Amniotic stem cell (primary cell): ENCODE results near the gene GADD45G.

Experiments
- DNase-seq: peaks from one replicate; lab custom pipeline; 2025; lab: John Stamatoyannopoulos, UW

Gene GADD45G

GRCh38 chr9:89609426-89610006, 4.7 kb downstream of the GADD45G start:
- no peak for DNase-seq

- no peak for DNase-seq
These were observed 5.6 kb downstream of the GADD45G start for GRCh38 chr9:89610391-89610925.

GRCh38 chr9:89611425-89611824, 6.6 kb downstream of the GADD45G start:
- no peak for DNase-seq

GRCh38 chr9:89612566-89613278, 7.9 kb downstream of the GADD45G start:
- no peak for DNase-seq

- DNase-seq: no peak
These were observed 9.4 kb downstream of the GADD45G start for GRCh38 chr9:89613912-89614892.

- no peak for DNase-seq
These were observed 10.8 kb downstream of the GADD45G start for GRCh38 chr9:89615661-89616060.

- DNase-seq: no peak
These were observed 11.6 kb downstream of the GADD45G start for GRCh38 chr9:89616411-89616810.

GRCh38 chr9:89617978-89618377, 13.2 kb downstream of the GADD45G start:
- no peak for DNase-seq

GRCh38 chr9:89619019-89619418, 14.2 kb downstream of the GADD45G start:
- no peak for DNase-seq

- no peak for DNase-seq
These were observed 14.8 kb downstream of the GADD45G start for GRCh38 chr9:89619424-89620138.

GRCh38 chr9:89621031-89621430, 16.2 kb downstream of the GADD45G start:
- DNase-seq: no peak

GRCh38 chr9:89621676-89622075, 16.9 kb downstream of the GADD45G start:
- DNase-seq: no peak

GRCh38 chr9:89622933-89623861, 18.4 kb downstream of the GADD45G start:
- no peak for DNase-seq

GRCh38 chr9:89623925-89624420, 19.2 kb downstream of the GADD45G start:
- no peak for DNase-seq

GRCh38 chr9:89625721-89626687, 21.2 kb downstream of the GADD45G start:
- DNase-seq: no peak

- no peak for DNase-seq
These were observed 22.0 kb downstream of the GADD45G start for GRCh38 chr9:89626741-89627265.

GRCh38 chr9:89628601-89629000, 23.8 kb downstream of the GADD45G start:
- no peak for DNase-seq

GRCh38 chr9:89629081-89629976, 24.5 kb downstream of the GADD45G start:
- DNase-seq: no peak
